ENCODE measurements around the gene ADAMTSL5. TPM values are rescaled to one million over a fixed set of nuclear protein-coding genes. Genes with fewer than 3 reads are reported as not detected.
"Not testable (repeated sequence)": the region's sequence is repeated elsewhere in the genome, so short reads cannot be mapped to it uniquely, and the experiment has no call there.

Gene ADAMTSL5
- total RNA-seq, 4 donors from 2014 or later: 1.3 to 9.7 (median 3.6) TPM

GRCh38 chr19:1533510-1534150, 20.8 kb upstream of the ADAMTSL5 start:
- Histone ChIP-seq H3K27me3 (peaks cover 79% of the 10 kb centered on the region), H3K4me1 (peaks cover 0 to 4% (median 0%) of the 10 kb centered on the region in 3 donors), H3K4me3 (no peak overlapping the region), H3K36me3 (no peaks in the 10 kb centered on the region), H3K9me3 (no peaks in the 10 kb centered on the region), H3K27ac (no peak overlapping the region)
- TF ChIP-seq EP300 (IDR thresholded peaks at IDR 0.05): no peak
- TF ChIP-seq CTCF (IDR thresholded peaks at IDR 0.05): no peak
- no peak for ATAC-seq
- WGBS, 2 donors (ENCODE audit: low coverage in 1 of 2): no CpG with 5 or more reads among the region's 23 CpGs

GRCh38 chr19:1532003-1532402, 19.2 kb upstream of the ADAMTSL5 start:
- no peak for ATAC-seq

GRCh38 chr19:1531587-1531986, 18.8 kb upstream of the ADAMTSL5 start:
- TF ChIP-seq POLR2AphosphoS5 (IDR thresholded peaks at IDR 0.05): no peak
- TF ChIP-seq POLR2A (IDR thresholded peaks at IDR 0.05): no peak
- Histone ChIP-seq H3K36me3 (no peaks in the 10 kb centered on the region), H3K27me3 (peaks cover 85% of the 10 kb centered on the region), H3K4me3 (no peak overlapping the region), H3K4me1 (no peaks in the 10 kb centered on the region), H3K9me3 (no peaks in the 10 kb centered on the region), H3K27ac (no peak overlapping the region)
- no peak for ATAC-seq
- 79 to 82% methylated on average over 4 to 6 of the region's 11 CpGs for whole genome bisulfite sequencing, 2 donors (ENCODE audit: low coverage in 1 of 2)

More at GRCh38 chr19:1532003-1532402, 19.2 kb upstream of the ADAMTSL5 start:
- Histone ChIP-seq H3K27me3 (peaks cover 81% of the 10 kb centered on the region), H3K36me3 (no peaks in the 10 kb centered on the region), H3K4me1 (no peaks in the 10 kb centered on the region), H3K4me3 (no peak overlapping the region), H3K9me3 (no peaks in the 10 kb centered on the region), H3K27ac (no peak overlapping the region)
- TF ChIP-seq EP300 (IDR thresholded peaks at IDR 0.05) (no peak), POLR2A (IDR thresholded peaks at IDR 0.05) (no peak), CTCF (IDR thresholded peaks at IDR 0.05) (no peak), POLR2AphosphoS5 (IDR thresholded peaks at IDR 0.05) (no peak)
- 83 to 84% methylated on average over 5 to 7 of the region's 9 CpGs for WGBS, 2 donors (ENCODE audit: low coverage in 1 of 2)

- not testable (repeated sequence) for H3K9me3 ChIP-seq, ATAC-seq, H3K27ac ChIP-seq, H3K4me3 ChIP-seq, H3K4me1 ChIP-seq, H3K36me3 ChIP-seq
- 77 to 86% methylated on average over 1 to 6 of the region's 11 CpGs for WGBS, 2 donors (ENCODE audit: low coverage in 1 of 2)
- peaks cover 92% of the 10 kb centered on the region for H3K27me3 ChIP-seq
Observed at GRCh38 chr19:1530856-1531255, 18.0 kb upstream of the ADAMTSL5 start.

- ATAC-seq: no peak
- H3K4me3 ChIP-seq: no peak overlapping the region
- peaks cover 98% of the 10 kb centered on the region for H3K27me3 ChIP-seq
- H3K4me1 ChIP-seq: peaks cover 0 to 1% (median 0%) of the 10 kb centered on the region in 3 donors
- WGBS, 2 donors (ENCODE audit: low coverage in 1 of 2): 100% methylated on average over 1 of the region's 16 CpGs; no CpG with 5 or more reads in 1 of the 2 donors
- H3K27ac ChIP-seq: no peak overlapping the region
- H3K36me3 ChIP-seq: no peaks in the 10 kb centered on the region
- TF ChIP-seq POLR2AphosphoS5 (IDR thresholded peaks at IDR 0.05) (no peak), CTCF (IDR thresholded peaks at IDR 0.05) (no peak), EP300 (IDR thresholded peaks at IDR 0.05) (no peak), POLR2A (IDR thresholded peaks at IDR 0.05) (no peak)
- H3K9me3 ChIP-seq: no peaks in the 10 kb centered on the region
Observed at GRCh38 chr19:1529430-1529816, 16.6 kb upstream of the ADAMTSL5 start.

GRCh38 chr19:1528596-1529429, 16.0 kb upstream of the ADAMTSL5 start:
- no CpG with 5 or more reads among the region's 23 CpGs for WGBS, 2 donors (ENCODE audit: low coverage in 1 of 2)

More at GRCh38 chr19:1528596-1529429, 16.0 kb upstream of the ADAMTSL5 start:
- Histone ChIP-seq H3K4me3 (no peak overlapping the region), H3K27ac (no peak overlapping the region), H3K27me3 (peaks cover 100% of the 10 kb centered on the region), H3K36me3 (no peaks in the 10 kb centered on the region), H3K9me3 (no peaks in the 10 kb centered on the region), H3K4me1 (peaks cover 0 to 7% (median 0%) of the 10 kb centered on the region in 3 donors)
- no peak for ATAC-seq
- TF ChIP-seq CTCF (IDR thresholded peaks at IDR 0.05) (no peak), POLR2A (IDR thresholded peaks at IDR 0.05) (no peak), EP300 (IDR thresholded peaks at IDR 0.05) (no peak), POLR2AphosphoS5 (IDR thresholded peaks at IDR 0.05) (no peak)

Measured in gastroesophageal sphincter (tissue), 4 donors.